Measurements from ENCODE around the gene ASPDH. TPM values are rescaled to one million over a fixed set of nuclear protein-coding genes. Genes with fewer than 3 reads are reported as not detected.

Gene ASPDH
- total and polyA plus RNA-seq, 7 experiments from 2014 or later: not detected

GRCh38 chr19:50553134-50553703, 39.5 kb upstream of the ASPDH start:
- ATAC-seq: no peak
- DNase-seq: no peak
- Mint-ChIP-seq H3K4me3 (peak overlapping the region in 1 of 10 donors; percentile 69), H3K36me3 (peaks cover 0 to 4% (median 0%) of the 10 kb centered on the region in 5 donors), H3K27me3 (peaks cover 58 to 74% (median 59%) of the 10 kb centered on the region in 5 donors), H3K27ac (no peak overlapping the region), H3K4me1 (peaks cover 9 to 22% (median 12%) of the 10 kb centered on the region in 7 donors), H3K9me3 (peaks cover 0 to 1% (median 0%) of the 10 kb centered on the region in 11 donors)
- intact Hi-C loops (cut with micrococcal nuclease): no loop called here
- H3K4me1 ChIP-seq (ENCODE audit: control insufficient read depth in 2 of 2, insufficient read depth in 2 of 2, low read length in 2 of 2): no peaks in the 10 kb centered on the region
- H3K27ac ChIP-seq (ENCODE audit: low read depth, low read length): no peak overlapping the region
- H3K9me3 ChIP-seq (ENCODE audit: control insufficient read depth in 2 of 3, low read length in 3 of 3): no peaks in the 10 kb centered on the region
- peaks cover 0 to 4% of the 10 kb centered on the region in 2 donors for H3K27me3 ChIP-seq (ENCODE audit: control insufficient read depth in 2 of 2, insufficient read depth in 2 of 2, low read length in 2 of 2)
- no peaks in the 10 kb centered on the region for H3K36me3 ChIP-seq (ENCODE audit: control insufficient read depth in 2 of 3, insufficient read depth in 3 of 3, low read length in 3 of 3)
- ChIA-PET CTCF (no interaction called here), POLR2A (no interaction called here)
- no peak overlapping the region for H3K4me3 ChIP-seq (ENCODE audit: low read length)

DNA sequence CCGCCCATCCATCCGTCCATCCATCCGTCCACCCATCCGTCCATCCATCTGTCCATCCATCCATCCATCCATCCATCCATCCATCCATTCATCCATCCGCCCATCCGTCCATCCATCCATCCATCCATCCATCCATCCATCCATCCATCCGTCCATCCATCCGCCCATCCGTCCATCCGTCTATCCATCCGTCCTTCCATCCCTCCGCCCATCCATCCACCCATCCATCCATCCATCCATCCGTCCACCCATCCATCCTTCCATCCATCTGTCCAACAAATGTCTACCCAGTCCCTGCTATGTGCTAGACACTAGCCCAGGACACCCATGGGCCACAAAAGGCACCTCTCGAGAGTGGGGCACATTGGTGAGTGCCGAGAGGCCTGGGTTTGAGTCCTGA, 38.8 kb upstream of the ASPDH start:
- ChIA-PET CTCF (no interaction called here), POLR2A (no interaction called here)
- DNase-seq (no peak), ATAC-seq (no peak)
- H3K27me3 ChIP-seq (ENCODE audit: control insufficient read depth in 2 of 2, insufficient read depth in 2 of 2, low read length in 2 of 2): peaks cover 0 to 4% of the 10 kb centered on the region in 2 donors
- Mint-ChIP-seq H3K27me3 (peaks cover 53 to 72% (median 56%) of the 10 kb centered on the region in 5 donors), H3K36me3 (peaks cover 0 to 4% (median 0%) of the 10 kb centered on the region in 5 donors), H3K4me3 (peak overlapping the region in 1 of 10 donors; percentile 66), H3K4me1 (peaks cover 9 to 22% (median 12%) of the 10 kb centered on the region in 7 donors), H3K27ac (no peak overlapping the region), H3K9me3 (peaks cover 0 to 1% (median 0%) of the 10 kb centered on the region in 11 donors)
- intact Hi-C loops (cut with micrococcal nuclease): no loop called here
- no peaks in the 10 kb centered on the region for H3K4me1 ChIP-seq (ENCODE audit: control insufficient read depth in 2 of 2, insufficient read depth in 2 of 2, low read length in 2 of 2)
- H3K27ac ChIP-seq (ENCODE audit: low read depth, low read length): no peak overlapping the region
- no peak overlapping the region for H3K4me3 ChIP-seq (ENCODE audit: low read length)
- H3K36me3 ChIP-seq (ENCODE audit: control insufficient read depth in 2 of 3, insufficient read depth in 3 of 3, low read length in 3 of 3): no peaks in the 10 kb centered on the region
- no peaks in the 10 kb centered on the region for H3K9me3 ChIP-seq (ENCODE audit: control insufficient read depth in 2 of 3, low read length in 3 of 3)

DNA sequence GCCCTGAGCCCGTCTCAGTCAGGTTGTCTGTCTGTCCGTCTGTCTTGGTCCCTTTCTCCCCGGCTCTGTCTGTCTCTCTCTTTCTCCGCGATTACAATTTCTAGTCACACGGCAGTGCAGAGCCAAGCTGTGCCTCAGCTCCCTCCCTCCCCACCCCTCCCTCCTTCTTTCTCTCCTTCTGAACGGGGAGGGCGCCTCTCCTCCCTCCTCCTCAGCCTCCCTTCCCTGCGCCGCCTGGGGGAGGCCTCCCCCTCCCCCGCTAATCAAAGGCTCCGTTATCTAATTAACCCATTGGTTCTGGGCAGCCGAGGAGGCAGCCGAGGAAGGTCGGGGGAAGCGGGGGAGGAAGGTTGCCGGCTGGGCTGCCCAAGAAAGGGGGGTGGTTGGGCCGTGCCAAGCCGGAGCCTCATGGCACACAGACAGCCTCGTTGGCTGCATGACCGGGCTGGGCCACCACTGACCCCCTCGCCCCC, 38.0 kb upstream of the ASPDH start:
- Histone ChIP-seq H3K4me3 (ENCODE audit: low read length) (no peak overlapping the region), H3K36me3 (ENCODE audit: control insufficient read depth in 2 of 3, insufficient read depth in 3 of 3, low read length in 3 of 3) (no peaks in the 10 kb centered on the region), H3K9me3 (ENCODE audit: control insufficient read depth in 2 of 3, low read length in 3 of 3) (no peaks in the 10 kb centered on the region), H3K4me1 (ENCODE audit: control insufficient read depth in 2 of 2, insufficient read depth in 2 of 2, low read length in 2 of 2) (no peaks in the 10 kb centered on the region), H3K27ac (ENCODE audit: low read depth, low read length) (no peak overlapping the region), H3K27me3 (ENCODE audit: control insufficient read depth in 2 of 2, insufficient read depth in 2 of 2, low read length in 2 of 2) (peaks cover 0 to 4% of the 10 kb centered on the region in 2 donors)
- Mint-ChIP-seq H3K4me1 (peaks cover 9 to 22% (median 12%) of the 10 kb centered on the region in 7 donors), H3K36me3 (peaks cover 0 to 4% (median 0%) of the 10 kb centered on the region in 5 donors), H3K4me3 (peak overlapping the region in 1 of 10 donors; percentile 65), H3K27ac (no peak overlapping the region), H3K9me3 (peaks cover 0 to 1% (median 0%) of the 10 kb centered on the region in 11 donors), H3K27me3 (peaks cover 51 to 71% (median 55%) of the 10 kb centered on the region in 5 donors)
- intact Hi-C loops (cut with micrococcal nuclease): no loop called here
- ATAC-seq (no peak), DNase-seq (no peak)
- ChIA-PET POLR2A (no interaction called here), CTCF (no interaction called here)

DNA sequence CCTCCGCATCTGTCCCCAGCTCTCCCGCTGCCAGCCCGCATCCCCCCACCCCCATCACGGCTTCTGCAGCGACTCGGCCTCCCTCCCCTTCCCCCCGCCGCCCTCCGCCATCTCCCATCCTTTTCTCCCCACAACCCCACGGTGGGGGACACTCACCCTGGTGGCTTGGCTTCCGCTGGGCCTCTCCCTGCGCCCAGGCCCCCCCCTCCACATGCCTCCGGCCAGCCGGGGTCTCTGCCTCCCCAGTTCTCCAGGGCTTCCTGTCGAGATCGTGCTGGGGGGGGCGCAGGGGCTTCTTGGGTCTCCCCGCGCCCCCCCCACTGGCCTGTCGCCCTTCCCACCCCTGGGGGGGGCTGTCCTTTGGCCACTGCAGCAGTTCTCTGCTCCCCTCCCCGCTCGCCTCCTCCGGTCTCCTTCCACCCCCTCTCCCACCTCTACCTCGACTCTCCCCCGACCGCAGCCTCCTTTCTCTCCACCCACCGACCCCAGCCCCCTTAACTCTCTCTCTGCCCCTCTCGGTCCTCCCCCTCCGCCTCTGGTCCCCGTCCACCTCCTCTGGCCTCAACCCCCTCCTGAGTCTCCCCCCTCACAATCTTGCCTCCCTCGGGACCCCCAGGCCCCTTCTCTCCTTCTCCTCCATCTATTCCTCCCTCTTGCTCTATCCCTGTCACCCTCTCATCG, 37.5 kb upstream of the ASPDH start:
- DNase-seq (no peak), ATAC-seq (no peak)
- H3K4me3 Mint-ChIP-seq: peak overlapping the region in 1 of 10 donors; percentile 65
- H3K9me3 Mint-ChIP-seq: peaks cover 0 to 1% (median 0%) of the 10 kb centered on the region in 11 donors
- H3K4me1 Mint-ChIP-seq: peaks cover 5 to 17% (median 7%) of the 10 kb centered on the region in 7 donors
- H3K4me1 ChIP-seq (ENCODE audit: control insufficient read depth in 2 of 2, insufficient read depth in 2 of 2, low read length in 2 of 2): no peaks in the 10 kb centered on the region
- H3K27me3 Mint-ChIP-seq: peaks cover 46 to 66% (median 51%) of the 10 kb centered on the region in 5 donors
- H3K4me3 ChIP-seq (ENCODE audit: low read length): no peak overlapping the region
- H3K27me3 ChIP-seq (ENCODE audit: control insufficient read depth in 2 of 2, insufficient read depth in 2 of 2, low read length in 2 of 2): peaks cover 0 to under 1% of the 10 kb centered on the region in 2 donors
- H3K27ac Mint-ChIP-seq: no peak overlapping the region
- POLR2A ChIA-PET: no interaction called here
- CTCF ChIA-PET: no interaction called here
- no peaks in the 10 kb centered on the region for H3K36me3 ChIP-seq (ENCODE audit: control insufficient read depth in 2 of 3, insufficient read depth in 3 of 3, low read length in 3 of 3)
- H3K36me3 Mint-ChIP-seq: peaks cover 0 to 4% (median 0%) of the 10 kb centered on the region in 5 donors
- H3K9me3 ChIP-seq (ENCODE audit: control insufficient read depth in 2 of 3, low read length in 3 of 3): no peaks in the 10 kb centered on the region
- intact Hi-C loops (cut with micrococcal nuclease): no loop called here
- no peak overlapping the region for H3K27ac ChIP-seq (ENCODE audit: low read depth, low read length)

- POLR2A ChIA-PET: no interaction called here
Observed at GRCh38 chr19:50550594-50550966, 36.9 kb upstream of the ASPDH start.

GRCh38 chr19:50549927-50550593, 36.3 kb upstream of the ASPDH start:
- intact Hi-C loops (cut with micrococcal nuclease): no loop called here
- H3K9me3 Mint-ChIP-seq: peaks cover 0 to 1% (median 0%) of the 10 kb centered on the region in 11 donors
- Histone ChIP-seq H3K36me3 (ENCODE audit: control insufficient read depth in 2 of 3, insufficient read depth in 3 of 3, low read length in 3 of 3) (no peaks in the 10 kb centered on the region), H3K27ac (ENCODE audit: low read depth, low read length) (no peak overlapping the region), H3K9me3 (ENCODE audit: control insufficient read depth in 2 of 3, low read length in 3 of 3) (no peaks in the 10 kb centered on the region), H3K4me1 (ENCODE audit: control insufficient read depth in 2 of 2, insufficient read depth in 2 of 2, low read length in 2 of 2) (no peaks in the 10 kb centered on the region), H3K4me3 (ENCODE audit: low read length) (no peak overlapping the region), H3K27me3 (ENCODE audit: control insufficient read depth in 2 of 2, insufficient read depth in 2 of 2, low read length in 2 of 2) (no peaks in the 10 kb centered on the region)
- ATAC-seq: no peak
- ChIA-PET POLR2A (no interaction called here), CTCF (no interaction called here)
- H3K4me3 Mint-ChIP-seq: peak overlapping the region in 1 of 10 donors; percentile 44
- H3K36me3 Mint-ChIP-seq: peaks cover 0 to 4% (median 0%) of the 10 kb centered on the region in 5 donors
- no peak for DNase-seq
- H3K27me3 Mint-ChIP-seq: peaks cover 40 to 60% (median 43%) of the 10 kb centered on the region in 5 donors
- H3K27ac Mint-ChIP-seq: no peak overlapping the region
- peaks cover 0 to 17% (median 7%) of the 10 kb centered on the region in 7 donors for H3K4me1 Mint-ChIP-seq

More at GRCh38 chr19:50550594-50550966, 36.9 kb upstream of the ASPDH start:
- H3K27ac Mint-ChIP-seq: no peak overlapping the region
- Histone ChIP-seq H3K27ac (ENCODE audit: low read depth, low read length) (no peak overlapping the region), H3K27me3 (ENCODE audit: control insufficient read depth in 2 of 2, insufficient read depth in 2 of 2, low read length in 2 of 2) (no peaks in the 10 kb centered on the region), H3K9me3 (ENCODE audit: control insufficient read depth in 2 of 3, low read length in 3 of 3) (no peaks in the 10 kb centered on the region), H3K4me3 (ENCODE audit: low read length) (no peak overlapping the region), H3K36me3 (ENCODE audit: control insufficient read depth in 2 of 3, insufficient read depth in 3 of 3, low read length in 3 of 3) (no peaks in the 10 kb centered on the region), H3K4me1 (ENCODE audit: control insufficient read depth in 2 of 2, insufficient read depth in 2 of 2, low read length in 2 of 2) (no peaks in the 10 kb centered on the region)
- CTCF ChIA-PET: no interaction called here
- peak overlapping the region in 1 of 10 donors; percentile 44 for H3K4me3 Mint-ChIP-seq
- ATAC-seq (no peak), DNase-seq (no peak)
- intact Hi-C loops (cut with micrococcal nuclease): no loop called here
- H3K36me3 Mint-ChIP-seq: peaks cover 0 to 4% (median 0%) of the 10 kb centered on the region in 5 donors
- peaks cover 2 to 17% (median 7%) of the 10 kb centered on the region in 7 donors for H3K4me1 Mint-ChIP-seq
- H3K27me3 Mint-ChIP-seq: peaks cover 45 to 66% (median 48%) of the 10 kb centered on the region in 5 donors
- H3K9me3 Mint-ChIP-seq: peaks cover 0 to 1% (median 0%) of the 10 kb centered on the region in 11 donors

Data from naive thymus-derived CD4-positive, alpha-beta T cell (primary cell).